ENCODE results near the gene STAG1. TPM values are rescaled to one million over a fixed set of nuclear protein-coding genes. Genes with fewer than 3 reads are reported as not detected.

The STAG1 gene
- total and polyA plus RNA-seq, 2 experiments from 2014 or later, result 9.0 to 21.9 TPM

GRCh38 chr3:136653628-136654027 is 98.5 kb downstream of the STAG1 start:
- 0 out of 2 replicates have a peak, but pooled peaks cover 4% of the 10 kb centered on the region for H4K20me1 ChIP-seq (replicated peaks; ENCODE audit: insufficient read depth)
- H3K27ac ChIP-seq (ENCODE audit: low read depth), result no peak overlapping the region
- H3K4me3 ChIP-seq, result no peak overlapping the region
- peaks cover 98% of the 10 kb centered on the region for H3K79me2 ChIP-seq (replicated peaks; ENCODE audit: insufficient read depth)
- TF ChIP-seq JUNB (IDR thresholded peaks at IDR 0.05; ENCODE audit: unreplicated experiment), result no peak
- TF ChIP-seq EZH2 (IDR thresholded peaks at IDR 0.05; ENCODE audit: low read depth, unreplicated experiment), result no peak
- TF ChIP-seq ZNF462 (CRISPR knock-in tag; IDR thresholded peaks at IDR 0.05), result no peak
- TF ChIP-seq STAT1 (IDR thresholded peaks at IDR 0.05; ENCODE audit: unreplicated experiment), result no peak
- TF ChIP-seq ETS1 (IDR thresholded peaks at IDR 0.05), result no peak
- no peak for TF ChIP-seq REST (IDR thresholded peaks at IDR 0.05; ENCODE audit: unreplicated experiment)
- TF ChIP-seq NANOG (IDR thresholded peaks at IDR 0.05; ENCODE audit: borderline replicate concordance), result no peak
- TF ChIP-seq CREB1 (CRISPR knock-in tag; IDR thresholded peaks at IDR 0.05; ENCODE audit: low read depth), result no peak
- no peak for TF ChIP-seq ZNF114 (CRISPR knock-in tag; IDR thresholded peaks at IDR 0.05)
- no peak for TF ChIP-seq ZNF331 (CRISPR knock-in tag; IDR thresholded peaks at IDR 0.05; ENCODE audit: low read depth)
- Mint-ChIP-seq H3K36me3 (ENCODE audit: low read depth) (peaks cover 23% of the 10 kb centered on the region), H3K27me3 (ENCODE audit: insufficient read depth, low read depth, poor library complexity) (no peaks in the 10 kb centered on the region), H3K27ac (no peak overlapping the region), H3K4me1 (peaks cover 10% of the 10 kb centered on the region), H3K9me3 (peaks cover 22% of the 10 kb centered on the region; the same call in 2 of the 3 replicates), H3K4me3 (no peak overlapping the region)
- H3K36me3 ChIP-seq (ENCODE audit: insufficient read depth), result no peaks in the 10 kb centered on the region
- no peak overlapping the region for H3K4me2 ChIP-seq
- H3K9me2 ChIP-seq (ENCODE audit: insufficient read depth), result no peaks in the 10 kb centered on the region
- H2AFZ ChIP-seq, result no peak overlapping the region
- H3K4me1 ChIP-seq (ENCODE audit: insufficient read depth), result 0 out of 2 replicates have a peak, but pooled peaks cover 4% of the 10 kb centered on the region
- DNase-seq (ENCODE audit: low spot score) (no peak), ATAC-seq (no peak)
- H3K27me3 ChIP-seq (ENCODE audit: insufficient read depth), result no peaks in the 10 kb centered on the region
- H3F3A ChIP-seq (replicated peaks; ENCODE audit: low read depth), result no peaks in the 10 kb centered on the region
